Middle frontal gyrus (tissue), 1 donor: ENCODE measurements around the gene SLC9A8.
"Not testable (repeated sequence)": the region's sequence is repeated elsewhere in the genome, so short reads cannot be mapped to it uniquely, and the experiment has no call there.

Experiments used
- DNase-seq: peaks from one replicate; pipeline ENCODE4 v3.0.0-alpha.2; 2015; ENCODE audit warnings: low spot score; ENCODE audit errors: extremely low spot score

The SLC9A8 gene

DNA sequence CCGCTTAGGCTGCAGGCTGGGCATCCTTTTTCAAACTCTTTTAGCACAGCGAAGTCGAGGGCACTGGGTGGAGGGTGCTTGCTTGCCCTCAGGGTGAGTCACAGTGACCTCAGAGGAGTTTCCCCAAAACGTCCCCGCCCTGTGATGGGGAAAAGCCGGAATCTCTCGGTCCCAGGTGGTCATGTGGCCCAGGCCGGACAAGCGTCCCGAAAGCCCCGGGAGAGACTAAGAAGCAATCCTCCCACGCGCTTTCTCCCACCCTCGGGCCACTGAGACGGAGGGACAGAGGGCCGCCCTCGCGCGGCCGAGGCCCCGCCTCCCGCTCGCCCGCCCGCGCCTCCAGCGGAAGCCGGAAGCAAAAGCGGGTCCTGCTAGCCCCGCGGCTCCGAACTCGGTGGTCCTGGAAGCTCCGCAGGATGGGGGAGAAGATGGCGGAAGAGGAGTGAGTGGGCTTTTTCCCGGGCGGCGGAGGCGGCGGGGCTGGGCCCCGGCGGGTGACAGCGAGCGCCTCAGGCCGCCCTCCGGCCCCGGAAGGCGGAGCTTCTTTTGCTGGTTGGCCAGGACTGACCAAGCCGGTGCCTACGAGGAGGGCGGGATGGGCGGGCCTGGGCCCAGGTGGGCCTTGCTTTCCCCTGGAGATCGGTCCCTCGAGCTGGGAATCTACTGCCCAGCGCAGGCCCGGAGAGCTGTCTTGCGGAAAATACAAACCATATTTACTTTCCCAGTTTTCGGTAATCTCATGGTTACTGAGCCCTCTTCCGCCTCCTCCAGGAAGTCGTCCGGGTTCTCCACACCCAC lies at the start of gene SLC9A8:
Gene SLC9A8, plus strand, starts transcription at position 322 of the 798 bp plus-strand sequence. Its CDS starts 95 bp downstream, at position 417.
- DNase-seq = peak; percentile 85

- no peak for DNase-seq
These were observed 49.5 kb upstream of the SLC9A8 start for GRCh38 chr20:49762940-49763766.

GRCh38 chr20:49765413-49765736 lies 47.3 kb upstream of the SLC9A8 start:
- DNase-seq = no peak

GRCh38 chr20:49765846-49766541 lies 46.6 kb upstream of the SLC9A8 start:
- no peak for DNase-seq

DNA sequence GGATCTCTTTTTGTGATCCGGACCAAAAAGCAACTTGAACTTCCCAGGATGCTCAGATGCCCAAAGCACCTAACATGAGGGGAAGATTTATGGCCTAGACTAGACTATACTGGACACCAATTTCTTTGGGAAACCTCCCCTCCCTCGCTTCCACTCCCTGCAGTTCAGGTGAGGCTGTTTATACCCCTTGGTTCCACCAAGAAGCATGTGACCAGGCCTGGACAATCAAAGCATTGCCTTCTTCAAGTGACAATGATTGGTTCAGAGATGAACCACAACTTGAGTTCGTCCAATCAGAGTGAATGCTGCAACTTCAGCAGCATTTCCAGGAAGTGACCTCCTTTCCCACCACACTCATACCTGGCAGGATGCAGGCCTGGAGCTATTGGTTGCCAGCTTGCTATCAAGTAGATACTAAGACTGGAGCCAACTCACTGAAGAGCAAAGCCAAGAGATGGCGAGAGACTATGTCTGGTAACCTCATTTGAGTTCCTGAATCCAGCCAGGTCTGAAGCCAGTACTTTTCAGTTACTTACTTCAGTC lies 45.6 kb upstream of the SLC9A8 start:
- DNase-seq = no peak

GRCh38 chr20:49768204-49769047 lies 44.2 kb upstream of the SLC9A8 start:
- no peak for DNase-seq

- DNase-seq = no peak
These were observed 43.5 kb upstream of the SLC9A8 start for GRCh38 chr20:49769048-49769581.

GRCh38 chr20:49770634-49771033 lies 42.0 kb upstream of the SLC9A8 start:
- DNase-seq = no peak

- not testable (repeated sequence) for DNase-seq
These were observed 38.4 kb upstream of the SLC9A8 start for GRCh38 chr20:49774213-49774612.

- DNase-seq = no peak
These were observed 37.4 kb upstream of the SLC9A8 start for GRCh38 chr20:49775229-49775693.

DNA sequence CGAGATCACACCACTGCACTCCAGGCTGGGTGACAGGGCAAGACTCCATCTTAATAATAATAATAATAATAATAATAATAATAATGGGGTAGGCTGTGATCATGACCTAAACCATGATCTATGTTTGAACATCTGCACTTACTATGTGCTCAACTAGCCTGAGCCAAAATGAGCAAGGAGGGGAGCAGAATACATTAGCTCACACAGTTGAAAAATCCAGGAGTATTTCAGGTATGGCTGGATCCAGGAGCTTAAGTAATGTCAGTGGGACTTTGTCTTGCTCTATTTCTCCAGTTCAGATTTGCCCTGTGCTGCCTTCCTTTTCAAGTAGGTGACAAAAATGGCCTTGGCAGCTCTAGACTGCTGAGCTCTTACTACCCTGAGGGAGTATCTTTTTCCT lies 32.7 kb upstream of the SLC9A8 start:
- DNase-seq = no peak

DNA sequence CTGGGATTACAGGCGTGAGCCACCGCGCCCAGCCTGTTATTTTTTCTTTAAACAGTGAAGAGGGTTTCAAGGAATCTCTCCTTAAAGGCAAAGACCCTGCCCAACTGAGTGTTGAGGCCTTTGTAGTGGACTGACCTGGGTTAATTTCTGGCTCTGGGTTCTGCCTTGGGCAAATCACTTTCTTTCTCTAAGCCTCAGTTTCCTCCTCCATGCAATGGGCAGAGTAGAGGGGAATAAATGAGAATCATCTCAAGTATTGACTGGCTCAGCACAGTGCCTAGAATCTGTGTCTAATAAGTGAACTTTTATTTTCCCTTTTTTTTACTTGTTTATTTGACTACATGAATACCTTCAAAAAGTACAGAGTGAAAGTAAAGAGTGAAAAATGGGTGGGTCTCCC lies 31.0 kb upstream of the SLC9A8 start:
- DNase-seq = no peak

GRCh38 chr20:49782439-49782838 lies 30.2 kb upstream of the SLC9A8 start:
- DNase-seq = not testable (repeated sequence)

DNA sequence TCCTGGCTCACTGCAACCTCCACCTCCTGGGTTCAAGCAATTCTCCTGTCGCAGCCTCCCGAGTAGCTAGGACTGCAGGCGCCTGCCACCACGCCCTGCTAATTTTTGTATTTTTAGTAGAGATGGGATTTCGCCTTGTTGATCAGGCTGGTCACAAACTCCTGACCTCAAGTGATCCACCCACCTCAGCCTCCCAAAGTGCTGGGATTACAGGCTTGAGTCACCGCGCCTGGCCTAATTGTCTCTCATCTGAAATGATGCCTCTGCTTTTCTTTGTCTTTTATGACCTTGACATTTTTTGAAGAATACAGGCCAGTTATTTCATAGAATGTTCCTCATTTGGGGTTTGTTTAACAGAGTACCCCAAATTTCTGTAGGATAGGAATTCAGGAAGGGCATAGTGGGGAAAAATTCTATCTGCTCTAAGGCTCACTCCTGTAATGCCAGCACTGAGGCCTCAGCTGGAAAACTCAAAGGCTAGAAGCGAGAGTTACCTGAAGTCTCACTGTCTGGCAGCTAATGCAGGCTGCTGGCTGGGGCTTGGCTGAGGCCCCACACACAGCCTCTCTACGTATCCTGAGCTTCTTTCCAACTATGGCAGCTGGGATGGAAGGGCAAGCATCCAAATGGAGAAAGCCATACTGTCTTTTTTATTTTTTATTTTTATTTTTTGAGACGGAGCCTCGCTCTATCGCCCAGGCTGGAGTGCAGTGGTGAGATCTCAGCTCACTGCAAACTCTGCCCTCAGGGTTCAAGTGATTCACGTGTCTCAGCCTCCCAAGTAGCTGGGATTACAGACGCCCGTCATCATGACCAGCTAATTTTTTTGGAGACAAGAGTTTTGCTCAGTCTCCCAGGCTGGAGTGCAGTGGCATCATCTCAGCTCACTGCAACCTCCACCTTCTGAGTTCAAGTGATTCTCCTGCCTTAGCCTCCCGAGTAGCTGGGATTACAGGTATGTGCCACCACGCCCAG lies 29.3 kb upstream of the SLC9A8 start:
- not testable (repeated sequence) for DNase-seq

GRCh38 chr20:49784291-49784690 lies 28.3 kb upstream of the SLC9A8 start:
- no peak for DNase-seq

GRCh38 chr20:49785149-49785851 lies 27.3 kb upstream of the SLC9A8 start:
- DNase-seq = no peak

DNA sequence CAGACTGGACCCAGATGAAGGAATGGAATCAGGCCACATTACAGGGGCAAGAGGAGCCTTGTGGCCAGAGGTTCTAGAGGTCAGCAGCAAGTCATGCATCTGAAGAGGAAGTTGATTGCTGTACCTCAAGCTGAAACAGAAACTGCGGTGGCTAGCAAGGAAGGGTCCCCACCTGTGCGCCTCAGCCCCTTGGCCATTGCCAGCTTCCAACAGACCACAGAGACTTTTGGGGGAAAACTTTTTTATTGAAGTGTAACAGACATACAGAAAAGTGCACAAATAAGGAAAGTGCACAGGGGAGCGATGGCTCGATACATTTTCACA lies 26.8 kb upstream of the SLC9A8 start:
- DNase-seq = no peak

GRCh38 chr20:49786196-49786595 lies 26.4 kb upstream of the SLC9A8 start:
- DNase-seq = no peak
